GM18861 (cell line): ENCODE measurements around the gene TNFRSF6B.
"Not testable (repeated sequence)": the region's sequence is repeated elsewhere in the genome, so short reads cannot be mapped to it uniquely, and the experiment has no call there.

Experiments
- ATAC-seq: cut with Tn5 transposase; IDR thresholded peaks from one replicate; pipeline ENCODE4 v1.9.1; 2021; ENCODE audit not compliant: unreplicated experiment

The TNFRSF6B gene

GRCh38 chr20:63706027-63706695 is 9.7 kb downstream of the TNFRSF6B start:
- no peak for ATAC-seq

DNA sequence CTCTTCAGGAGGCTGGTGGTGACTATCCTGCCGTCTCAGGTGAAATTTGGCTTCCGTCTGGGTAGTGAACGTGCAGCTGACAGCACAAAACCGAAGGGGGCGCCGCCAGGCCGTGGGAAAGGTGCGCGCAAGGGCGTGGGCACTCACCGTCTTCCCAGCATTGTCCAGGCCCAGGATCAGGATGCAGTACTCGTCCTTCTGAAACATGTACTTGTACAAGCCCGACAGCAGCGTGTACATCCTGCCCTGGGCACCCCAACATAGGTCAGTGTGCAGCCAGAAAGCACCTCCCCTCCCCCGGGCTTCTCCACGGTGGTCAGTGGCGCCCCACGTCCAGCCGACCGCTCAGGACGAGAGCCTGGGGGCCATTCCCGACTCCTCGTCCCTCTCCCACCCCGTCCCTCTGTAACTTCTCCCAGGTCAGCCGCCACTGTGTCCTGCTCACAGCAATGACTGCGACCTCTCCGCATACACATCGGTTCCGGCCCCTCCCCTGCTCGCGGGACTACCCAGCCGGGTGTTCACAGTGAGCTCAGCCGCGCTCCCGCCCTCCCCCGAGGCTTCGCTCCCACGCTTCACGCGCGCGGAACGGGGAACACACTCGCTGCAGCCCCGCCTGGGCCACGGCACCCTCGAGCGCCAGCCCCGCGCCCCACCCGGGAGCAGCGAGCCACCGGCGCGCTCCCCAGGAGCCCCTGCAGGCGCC is 10.6 kb downstream of the TNFRSF6B start:
- ATAC-seq = peak; percentile 4

DNA sequence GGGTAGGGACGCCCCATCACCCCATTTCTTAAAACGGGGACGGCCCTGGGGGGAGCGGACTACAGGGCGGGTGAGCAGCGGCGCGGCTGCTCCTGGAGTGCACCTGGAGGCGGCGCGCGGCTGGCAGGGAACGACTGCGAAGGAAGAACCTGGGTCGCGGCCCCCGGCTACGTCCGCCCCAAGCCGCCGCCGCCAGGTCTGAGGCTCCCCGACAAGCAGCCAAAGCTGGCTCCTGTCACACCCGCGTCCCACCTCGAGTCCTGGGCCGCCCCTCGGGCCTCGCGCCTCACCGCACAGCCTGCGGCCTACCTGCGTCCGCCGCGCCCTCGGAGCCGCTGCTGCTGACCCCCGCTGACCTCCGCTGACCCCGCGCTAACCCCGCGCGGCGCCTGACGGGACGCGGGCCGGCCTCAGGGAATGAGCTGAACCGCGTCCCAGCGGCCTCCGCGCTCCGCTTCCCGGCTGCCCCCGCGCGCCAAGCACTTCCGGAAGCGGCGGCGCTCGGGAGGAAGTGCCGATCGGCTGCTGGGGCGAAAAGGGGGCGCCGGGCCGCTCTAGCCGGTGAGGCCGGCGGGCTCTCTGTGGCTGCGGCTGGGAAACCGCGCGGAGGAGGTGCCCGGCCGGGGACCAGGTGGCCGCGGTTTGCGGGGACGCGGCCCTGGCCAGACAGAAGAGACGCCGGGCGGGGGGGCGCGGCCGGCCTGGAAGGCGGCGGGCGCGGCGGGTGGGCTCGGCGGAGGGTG is 11.3 kb downstream of the TNFRSF6B start, which contains the start of the genes ARFRP1 and ZGPAT:
ARFRP1 (minus strand) TSS at position 419 of the 743 bp plus-strand sequence. CDS start 885 bp downstream, outside the sequence.
ZGPAT (plus strand) TSS at position 482 of the 743 bp plus-strand sequence. CDS start 542 bp downstream, outside the sequence.
- peak; percentile 66 for ATAC-seq

GRCh38 chr20:63708301-63709148 is 12.1 kb downstream of the TNFRSF6B start:
- ATAC-seq = peak; percentile 6

DNA sequence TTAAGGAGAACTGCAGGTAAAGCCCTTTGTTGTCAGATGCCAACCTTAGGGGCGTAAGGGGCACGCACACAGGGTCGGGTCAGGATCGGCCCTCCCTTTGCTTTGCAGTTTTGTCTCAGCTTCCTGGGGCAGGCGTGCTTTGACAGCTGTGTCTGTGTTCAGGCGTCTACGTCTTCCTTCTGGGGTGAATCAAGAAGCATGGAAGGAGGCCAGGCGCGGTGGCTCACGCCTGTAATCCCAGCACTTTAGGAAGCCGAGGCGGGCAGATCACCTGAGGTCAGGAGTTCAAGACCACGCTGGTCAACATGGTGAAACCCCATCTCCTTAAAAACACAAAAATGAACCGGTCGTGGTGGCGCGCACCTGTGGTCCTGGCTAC is 12.7 kb downstream of the TNFRSF6B start:
- ATAC-seq = no peak

DNA sequence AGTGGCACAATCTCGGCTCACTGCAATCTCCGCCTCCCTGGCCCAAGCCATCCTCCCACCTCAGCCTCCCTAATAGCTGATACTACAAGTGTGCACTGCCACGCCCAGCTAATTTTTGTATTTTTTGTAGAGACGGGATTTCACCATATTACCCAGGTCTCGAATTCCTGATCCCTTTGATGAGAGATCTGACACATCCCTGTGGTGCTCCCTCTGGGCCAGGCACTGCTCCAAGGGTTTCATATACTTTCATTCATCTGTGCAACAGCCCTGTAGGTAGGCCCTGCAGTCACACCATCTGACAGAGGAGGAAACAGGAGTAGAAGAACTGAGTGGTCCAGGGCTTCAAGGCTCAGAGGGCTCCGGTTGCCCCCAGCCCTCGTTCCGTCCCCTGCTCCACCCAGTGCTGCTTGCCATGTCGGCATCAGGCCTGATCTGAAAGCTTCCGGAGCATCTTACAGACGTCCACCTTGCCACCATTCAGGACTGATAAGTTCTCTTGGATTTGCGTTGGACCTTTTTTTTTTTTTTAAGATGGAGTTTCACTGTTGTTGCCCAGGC is 14.7 kb downstream of the TNFRSF6B start:
- no peak for ATAC-seq

DNA sequence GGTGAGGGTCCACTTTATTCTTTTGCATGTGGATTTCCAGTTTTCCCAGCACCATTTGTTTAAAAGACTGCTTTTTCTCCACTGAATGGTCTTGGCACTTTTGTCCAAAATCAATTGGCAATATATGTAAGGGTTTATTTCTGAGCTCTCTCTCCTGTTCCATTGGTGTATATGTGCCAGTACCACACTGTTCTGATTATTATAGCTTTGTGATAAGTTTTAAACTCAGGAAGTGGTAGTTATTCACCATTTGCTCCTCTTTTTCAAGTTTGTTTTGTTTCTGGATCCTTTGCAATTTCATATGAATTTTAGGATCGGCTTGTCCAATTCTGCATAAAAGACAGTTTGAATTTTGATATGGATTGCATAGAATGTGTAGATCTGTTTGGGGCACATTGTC is 15.7 kb downstream of the TNFRSF6B start:
- ATAC-seq = no peak

- ATAC-seq = no peak
Measured at GRCh38 chr20:63714858-63715257, 18.4 kb downstream of the TNFRSF6B start.

DNA sequence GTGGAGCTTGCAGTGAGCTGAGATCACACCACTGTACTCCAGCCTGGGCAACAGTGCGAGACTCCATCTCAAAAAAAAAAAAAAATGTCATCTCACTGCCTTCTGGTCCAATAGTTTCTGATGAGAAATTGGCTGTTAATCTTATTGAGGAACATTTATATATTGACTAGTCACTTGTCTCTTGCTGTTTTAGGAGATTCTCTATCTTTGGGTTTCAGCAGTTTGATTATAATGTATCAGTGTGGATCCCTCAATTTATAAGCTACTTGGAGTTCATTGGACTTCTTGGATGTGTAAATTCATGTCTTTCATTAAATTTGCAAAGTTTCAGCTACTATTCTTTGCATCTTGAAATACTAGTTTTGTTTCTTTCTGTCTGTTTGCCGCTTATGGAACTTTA is 22.5 kb downstream of the TNFRSF6B start:
- no peak for ATAC-seq

GRCh38 chr20:63722967-63723622 is 26.6 kb downstream of the TNFRSF6B start:
- not testable (repeated sequence) for ATAC-seq

GRCh38 chr20:63730189-63730733 is 33.8 kb downstream of the TNFRSF6B start:
- not testable (repeated sequence) for ATAC-seq

DNA sequence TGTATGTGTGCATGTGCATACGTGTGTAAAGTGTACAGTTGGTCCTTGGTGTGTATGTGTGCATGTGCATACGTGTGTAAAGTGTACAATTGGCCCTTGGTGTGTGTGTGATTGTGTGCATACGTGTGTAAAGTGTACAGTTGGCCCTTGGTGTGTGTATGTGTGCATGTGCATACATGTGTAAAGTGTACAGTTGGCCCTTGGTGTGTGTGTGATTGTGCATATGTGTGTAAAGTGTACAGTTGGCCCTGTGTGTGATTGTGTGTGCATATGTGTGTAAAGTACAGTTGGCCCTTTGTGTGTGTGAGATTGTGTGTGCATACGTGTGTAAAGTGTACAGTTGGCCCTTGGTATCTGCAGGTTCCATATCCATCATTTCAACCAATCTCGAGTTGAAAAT is 35.0 kb downstream of the TNFRSF6B start:
- no peak for ATAC-seq

DNA sequence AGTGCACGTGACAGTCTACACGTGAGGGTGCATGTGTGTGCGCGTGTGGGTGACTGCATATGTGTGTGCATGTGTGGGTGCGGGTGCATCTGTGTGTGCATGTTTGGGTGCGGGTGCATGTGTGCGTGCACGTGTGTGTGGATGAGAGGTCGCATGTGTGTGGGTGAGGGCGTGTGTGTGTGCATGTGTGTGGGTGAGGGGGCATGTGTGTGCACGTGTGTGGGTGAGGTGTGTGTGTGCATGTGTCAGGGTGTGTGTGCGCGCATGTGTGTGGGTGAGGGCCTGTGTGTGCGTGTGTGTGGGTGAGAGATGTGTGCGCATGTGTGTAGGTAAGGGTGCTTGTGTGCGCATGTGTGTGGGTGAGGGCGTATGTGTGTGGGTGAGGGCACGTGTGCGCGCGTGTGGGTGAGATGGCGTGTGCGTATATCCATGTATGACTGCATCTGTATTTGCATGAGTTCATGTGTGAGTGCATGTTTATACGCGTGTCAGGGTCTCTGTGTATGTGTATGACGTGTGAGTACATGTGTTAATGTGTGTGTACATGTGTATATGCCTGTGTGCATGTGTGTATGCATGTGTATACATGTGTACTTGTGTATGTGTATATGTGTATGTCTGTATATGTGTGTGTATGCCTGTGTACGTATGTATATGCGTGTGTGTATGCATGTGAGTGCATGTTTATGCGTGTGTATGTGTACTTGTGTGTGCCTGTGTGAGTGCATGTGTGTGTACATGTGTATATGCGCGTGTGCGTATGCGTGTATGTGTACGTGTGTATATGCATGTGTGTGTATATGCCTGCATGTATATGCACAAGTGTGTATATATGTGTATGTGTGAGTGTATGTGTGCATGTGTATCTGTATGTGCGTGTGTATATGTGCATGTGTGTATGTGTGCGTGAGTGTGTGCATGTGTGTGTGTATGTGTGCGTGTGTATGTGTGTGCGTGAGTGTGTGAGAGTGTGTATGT is 36.0 kb downstream of the TNFRSF6B start:
- ATAC-seq = no peak

DNA sequence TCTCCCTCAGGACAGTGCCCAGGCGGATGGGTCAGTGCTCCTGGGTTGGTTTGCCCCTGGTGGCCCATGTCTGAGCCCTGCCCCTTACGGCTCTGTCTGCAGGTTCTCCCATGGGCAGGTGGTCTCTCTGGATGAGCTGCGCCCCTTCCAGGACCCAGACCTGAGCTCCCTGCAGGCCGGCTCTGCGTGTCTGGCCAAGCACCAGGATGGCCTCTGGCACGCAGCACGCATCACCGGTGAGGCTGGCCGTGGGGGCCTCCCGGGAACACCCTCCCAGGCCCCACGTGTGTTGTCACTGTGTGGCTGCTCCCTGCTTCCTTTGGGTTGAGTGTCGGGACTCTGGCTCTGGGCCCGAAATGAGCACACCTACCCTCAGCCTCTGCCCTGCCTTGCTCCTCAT is 36.7 kb downstream of the TNFRSF6B start:
- no peak for ATAC-seq

- ATAC-seq = no peak
Measured at GRCh38 chr20:63733579-63734081, 37.2 kb downstream of the TNFRSF6B start.

DNA sequence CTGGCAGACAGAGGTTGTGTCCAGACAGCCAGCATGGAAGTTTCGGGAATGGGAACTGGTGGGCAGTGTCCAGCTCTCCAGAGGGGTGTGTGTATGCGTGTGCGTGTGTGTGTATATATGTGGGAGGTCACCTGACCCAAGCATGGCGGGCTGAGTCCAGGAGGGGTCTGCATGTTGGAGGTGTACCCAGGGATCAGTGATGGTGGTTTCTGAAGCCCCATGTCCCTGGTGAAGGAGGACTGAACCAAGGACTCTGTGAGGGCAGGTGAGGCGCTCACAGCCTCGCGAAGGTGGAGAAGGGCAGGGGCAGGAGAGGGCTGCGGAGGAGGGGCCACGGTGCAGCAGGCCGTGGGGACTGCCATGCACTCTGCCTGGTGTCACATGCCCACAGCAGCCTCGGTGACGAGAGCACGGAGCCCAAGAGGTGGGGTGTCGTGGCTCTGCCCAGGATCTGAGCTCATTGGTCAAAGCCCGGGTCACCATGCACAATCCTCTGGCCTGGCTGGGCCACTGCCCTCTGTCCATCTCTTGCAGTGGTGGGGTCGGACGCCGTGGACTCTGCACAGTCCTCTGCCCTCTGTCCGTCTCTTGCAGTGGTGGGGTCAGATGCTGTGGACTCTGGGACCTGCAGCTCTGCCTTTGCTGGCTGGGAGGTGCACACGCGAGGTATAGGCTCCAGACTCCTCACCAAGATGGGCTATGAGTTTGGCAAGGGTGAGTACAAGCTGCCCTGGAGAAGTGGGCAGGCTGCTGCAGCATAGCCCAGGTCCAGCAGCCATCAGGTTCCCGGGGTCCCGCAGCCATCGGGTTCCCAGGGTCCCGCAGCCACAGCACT is 37.9 kb downstream of the TNFRSF6B start:
- no peak for ATAC-seq
